Measurements from ENCODE around the gene SLX4IP. TPM values are rescaled to one million over a fixed set of nuclear protein-coding genes. Genes with fewer than 3 reads are reported as not detected.

The SLX4IP gene
- total and polyA plus RNA-seq, 2 of the 13 experiments (the other 11 are each of a cell fraction or from before 2014, with no cell fraction given), result 3.6 to 7.3 TPM

DNA sequence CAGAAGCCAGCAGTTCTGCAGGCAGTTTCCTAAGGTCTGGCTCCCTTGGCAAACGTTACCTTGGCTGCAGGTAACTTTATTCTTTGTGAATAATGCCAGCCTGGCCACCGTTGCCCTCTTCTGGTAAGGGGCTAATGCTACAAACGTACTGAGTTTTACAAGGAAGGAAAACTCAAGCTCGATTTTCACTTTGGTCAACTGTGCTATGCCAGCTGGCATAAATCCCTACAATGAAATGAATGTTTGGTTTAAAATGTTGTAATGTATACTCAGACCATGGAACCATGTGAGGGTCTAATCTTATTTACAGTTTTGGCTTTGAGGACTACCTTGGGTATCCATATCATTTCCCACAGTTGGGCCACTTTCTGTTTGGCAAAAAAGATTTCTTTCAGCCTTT, 101.4 kb downstream of the SLX4IP start (continued):
- TF ChIP-seq, protein P1, sequence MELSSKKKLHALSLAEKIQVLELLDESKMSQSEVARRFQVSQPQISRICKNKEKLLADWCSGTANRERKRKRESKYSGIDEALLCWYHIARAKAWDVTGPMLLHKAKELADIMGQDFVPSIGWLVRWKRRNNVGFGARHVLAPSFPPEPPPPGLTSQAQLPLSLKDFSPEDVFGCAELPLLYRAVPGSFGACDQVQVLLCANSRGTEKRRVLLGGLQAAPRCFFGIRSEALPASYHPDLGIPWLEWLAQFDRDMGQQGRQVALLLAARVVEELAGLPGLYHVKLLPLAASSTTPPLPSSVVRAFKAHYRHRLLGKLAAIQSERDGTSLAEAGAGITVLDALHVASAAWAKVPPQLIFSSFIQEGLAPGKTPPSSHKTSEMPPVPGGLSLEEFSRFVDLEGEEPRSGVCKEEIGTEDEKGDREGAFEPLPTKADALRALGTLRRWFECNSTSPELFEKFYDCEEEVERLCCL (CRISPR knock-in tag; IDR thresholded peaks at IDR 0.05; ENCODE audit: borderline replicate concordance), result no peak
- TF ChIP-seq SSRP1 (CRISPR knock-in tag; IDR thresholded peaks at IDR 0.05) (no peak), SMAD3 (CRISPR knock-in tag; IDR thresholded peaks at IDR 0.05) (no peak), YY1 (IDR thresholded peaks at IDR 0.05; ENCODE audit: insufficient read depth, insufficient replicate concordance, low read depth, low read length) (no peak), ZNF205 (CRISPR knock-in tag; IDR thresholded peaks at IDR 0.05) (no peak), TBX3 (IDR thresholded peaks at IDR 0.05; ENCODE audit: borderline replicate concordance) (no peak), MBNL3 (CRISPR knock-in tag; conservative IDR thresholded peaks at IDR 0.05) (no peak), RARG (CRISPR knock-in tag; IDR thresholded peaks at IDR 0.05; ENCODE audit: low read depth) (no peak), ZNF326 (CRISPR knock-in tag; IDR thresholded peaks at IDR 0.05; ENCODE audit: borderline replicate concordance) (no peak), ZFP36L1 (CRISPR knock-in tag; IDR thresholded peaks at IDR 0.05) (no peak), ATM (IDR thresholded peaks at IDR 0.05; ENCODE audit: borderline replicate concordance) (no peak), ZBTB38 (CRISPR knock-in tag; IDR thresholded peaks at IDR 0.05) (peak; percentile 37; the same call in 1 of the 2 replicates), ZNF891 (CRISPR knock-in tag; IDR thresholded peaks at IDR 0.05) (no peak), SMC3 (IDR thresholded peaks at IDR 0.05; ENCODE audit: low read length) (peak; percentile 76), POLR2G (IDR thresholded peaks at IDR 0.05; ENCODE audit: low read depth, low read length) (no peak), FOXK1 (CRISPR knock-in tag; IDR thresholded peaks at IDR 0.05; ENCODE audit: borderline replicate concordance, low read depth) (no peak)
- TF ChIP-seq, protein P2, sequence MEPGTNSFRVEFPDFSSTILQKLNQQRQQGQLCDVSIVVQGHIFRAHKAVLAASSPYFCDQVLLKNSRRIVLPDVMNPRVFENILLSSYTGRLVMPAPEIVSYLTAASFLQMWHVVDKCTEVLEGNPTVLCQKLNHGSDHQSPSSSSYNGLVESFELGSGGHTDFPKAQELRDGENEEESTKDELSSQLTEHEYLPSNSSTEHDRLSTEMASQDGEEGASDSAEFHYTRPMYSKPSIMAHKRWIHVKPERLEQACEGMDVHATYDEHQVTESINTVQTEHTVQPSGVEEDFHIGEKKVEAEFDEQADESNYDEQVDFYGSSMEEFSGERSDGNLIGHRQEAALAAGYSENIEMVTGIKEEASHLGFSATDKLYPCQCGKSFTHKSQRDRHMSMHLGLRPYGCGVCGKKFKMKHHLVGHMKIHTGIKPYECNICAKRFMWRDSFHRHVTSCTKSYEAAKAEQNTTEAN (CRISPR knock-in tag; conservative IDR thresholded peaks at IDR 0.05), result 0 out of 2 replicates have a peak, but pooled peaks have one; percentile 37
- TF ChIP-seq, protein P3, sequence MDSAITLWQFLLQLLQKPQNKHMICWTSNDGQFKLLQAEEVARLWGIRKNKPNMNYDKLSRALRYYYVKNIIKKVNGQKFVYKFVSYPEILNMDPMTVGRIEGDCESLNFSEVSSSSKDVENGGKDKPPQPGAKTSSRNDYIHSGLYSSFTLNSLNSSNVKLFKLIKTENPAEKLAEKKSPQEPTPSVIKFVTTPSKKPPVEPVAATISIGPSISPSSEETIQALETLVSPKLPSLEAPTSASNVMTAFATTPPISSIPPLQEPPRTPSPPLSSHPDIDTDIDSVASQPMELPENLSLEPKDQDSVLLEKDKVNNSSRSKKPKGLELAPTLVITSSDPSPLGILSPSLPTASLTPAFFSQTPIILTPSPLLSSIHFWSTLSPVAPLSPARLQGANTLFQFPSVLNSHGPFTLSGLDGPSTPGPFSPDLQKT (CRISPR knock-in tag; IDR thresholded peaks at IDR 0.05; ENCODE audit: borderline replicate concordance), result no peak
- TF ChIP-seq, protein P4, sequence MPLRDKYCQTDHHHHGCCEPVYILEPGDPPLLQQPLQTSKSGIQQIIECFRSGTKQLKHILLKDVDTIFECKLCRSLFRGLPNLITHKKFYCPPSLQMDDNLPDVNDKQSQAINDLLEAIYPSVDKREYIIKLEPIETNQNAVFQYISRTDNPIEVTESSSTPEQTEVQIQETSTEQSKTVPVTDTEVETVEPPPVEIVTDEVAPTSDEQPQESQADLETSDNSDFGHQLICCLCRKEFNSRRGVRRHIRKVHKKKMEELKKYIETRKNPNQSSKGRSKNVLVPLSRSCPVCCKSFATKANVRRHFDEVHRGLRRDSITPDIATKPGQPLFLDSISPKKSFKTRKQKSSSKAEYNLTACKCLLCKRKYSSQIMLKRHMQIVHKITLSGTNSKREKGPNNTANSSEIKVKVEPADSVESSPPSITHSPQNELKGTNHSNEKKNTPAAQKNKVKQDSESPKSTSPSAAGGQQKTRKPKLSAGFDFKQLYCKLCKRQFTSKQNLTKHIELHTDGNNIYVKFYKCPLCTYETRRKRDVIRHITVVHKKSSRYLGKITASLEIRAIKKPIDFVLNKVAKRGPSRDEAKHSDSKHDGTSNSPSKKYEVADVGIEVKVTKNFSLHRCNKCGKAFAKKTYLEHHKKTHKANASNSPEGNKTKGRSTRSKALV (CRISPR knock-in tag; IDR thresholded peaks at IDR 0.05), result 0 out of 2 replicates have a peak, but pooled peaks have one; percentile 59
- TF ChIP-seq, protein P5, sequence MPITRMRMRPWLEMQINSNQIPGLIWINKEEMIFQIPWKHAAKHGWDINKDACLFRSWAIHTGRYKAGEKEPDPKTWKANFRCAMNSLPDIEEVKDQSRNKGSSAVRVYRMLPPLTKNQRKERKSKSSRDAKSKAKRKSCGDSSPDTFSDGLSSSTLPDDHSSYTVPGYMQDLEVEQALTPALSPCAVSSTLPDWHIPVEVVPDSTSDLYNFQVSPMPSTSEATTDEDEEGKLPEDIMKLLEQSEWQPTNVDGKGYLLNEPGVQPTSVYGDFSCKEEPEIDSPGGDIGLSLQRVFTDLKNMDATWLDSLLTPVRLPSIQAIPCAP (CRISPR knock-in tag; IDR thresholded peaks at IDR 0.05; ENCODE audit: low read depth), result no peak
